GM12891 (cell line): ENCODE measurements around the gene SHC3.

Experiments
- POLR2A ChIP-seq: IDR thresholded peaks from 2 replicates; pipeline ENCODE4 v1.6.1; 2011; ENCODE audit warnings: low read depth, low read length, control low read depth
- POLR2AphosphoS5 ChIP-seq: IDR thresholded peaks from 2 replicates; pipeline ENCODE4 v1.6.1; 2011; ENCODE audit warnings: low read depth, low read length, control low read depth
- TAF1 ChIP-seq: IDR thresholded peaks from 2 replicates; pipeline ENCODE4 v1.6.1; 2011; ENCODE audit warnings: low read depth, low read length, control low read depth

- TF ChIP-seq POLR2A (no peak), TAF1 (no peak), POLR2AphosphoS5 (no peak)
These were observed 55.7 kb downstream of the SHC3 start for GRCh38 chr9:89122949-89123348.
